Measurements from ENCODE around the gene ANKDD1B.
"Not testable (repeated sequence)": the region's sequence is repeated elsewhere in the genome, so short reads cannot be mapped to it uniquely, and the experiment has no call there.

ANKDD1B gene

DNA sequence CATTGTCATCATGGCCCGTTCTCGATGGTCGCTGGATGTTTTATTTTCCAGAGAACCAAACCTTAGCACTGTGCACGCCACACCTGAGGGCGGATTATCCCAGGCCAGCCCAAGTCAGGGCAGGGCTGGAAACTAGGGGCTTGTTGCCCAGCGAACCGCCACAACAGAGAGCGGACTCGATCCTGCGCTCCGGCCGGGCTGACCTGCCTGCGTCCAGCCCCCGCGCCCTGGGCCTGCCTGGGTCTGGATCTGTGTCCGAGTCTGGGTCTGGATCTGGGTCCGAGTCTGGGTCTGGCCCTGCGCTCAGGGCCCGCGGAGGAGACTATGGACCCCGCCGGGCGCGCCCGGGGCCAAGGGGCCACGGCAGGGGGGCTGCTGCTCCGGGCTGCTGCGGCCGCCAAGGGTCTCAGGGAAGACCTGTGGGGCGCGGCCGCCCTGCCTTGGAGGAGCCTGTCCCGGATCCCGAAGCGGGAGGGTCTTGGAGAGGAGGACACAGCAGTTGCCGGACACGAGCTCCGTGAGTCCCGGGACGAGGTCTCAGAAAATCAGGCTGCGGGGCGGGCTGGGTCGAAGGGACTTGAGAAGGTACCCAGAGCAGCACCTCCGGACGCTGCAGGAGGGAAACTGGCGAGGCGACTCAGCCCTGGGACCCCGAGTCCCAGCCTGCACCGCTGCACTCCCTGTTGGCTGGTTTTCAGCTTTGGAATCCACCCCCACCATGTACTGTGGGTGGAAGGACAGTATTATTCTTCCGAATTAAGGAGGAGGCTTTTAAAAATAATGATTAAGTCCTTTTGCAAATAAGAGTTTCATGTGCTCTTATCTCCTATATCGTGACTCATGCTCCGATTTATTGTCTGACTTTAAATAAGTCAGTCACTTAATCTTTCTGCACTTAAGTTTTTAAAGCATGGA, at the start of gene ANKDD1B:
Gene ANKDD1B, plus strand, starts transcription at position 143 of the 915 bp plus-strand sequence. Its CDS starts 182 bp downstream, at position 325.
- no peak for DNase-seq (ENCODE audit: low read depth in 2 of 2)

DNA sequence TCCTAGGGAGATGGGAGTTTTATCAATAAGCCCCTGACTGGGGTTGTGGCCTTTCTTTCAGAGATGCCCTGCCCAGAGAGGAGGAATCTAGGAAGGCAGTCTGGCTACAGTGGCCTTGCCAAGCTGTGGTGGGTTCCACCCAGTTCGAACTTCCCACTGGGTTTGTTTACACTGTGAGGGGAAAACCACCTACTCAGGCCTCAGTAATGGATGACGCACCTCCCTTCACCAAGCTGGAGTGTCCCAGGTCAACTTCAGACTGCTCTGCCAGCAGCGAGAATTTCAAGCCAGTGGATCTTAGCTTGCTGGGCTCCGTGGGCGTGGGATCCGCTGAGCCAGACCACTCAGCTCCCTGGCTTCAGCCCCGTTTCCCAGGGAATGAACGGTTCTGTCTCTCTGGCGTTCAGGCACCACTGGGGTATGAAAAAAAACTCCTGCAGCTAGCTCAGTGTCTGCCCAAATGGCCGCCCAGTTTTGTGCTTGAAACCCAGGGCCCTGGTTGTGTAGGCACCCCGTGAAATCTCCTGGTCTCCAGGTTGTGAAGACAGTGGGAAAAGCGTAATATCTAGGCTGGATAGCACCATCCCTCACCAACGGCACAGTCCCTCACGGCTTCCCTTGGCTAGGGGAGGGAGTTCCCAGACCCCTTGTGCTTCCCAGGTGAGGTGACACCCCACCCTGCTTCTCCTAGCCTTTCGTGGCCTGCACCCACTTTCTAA, 45.1 kb upstream of the ANKDD1B start:
- not testable (repeated sequence) for DNase-seq (ENCODE audit: low read depth in 2 of 2)

DNA sequence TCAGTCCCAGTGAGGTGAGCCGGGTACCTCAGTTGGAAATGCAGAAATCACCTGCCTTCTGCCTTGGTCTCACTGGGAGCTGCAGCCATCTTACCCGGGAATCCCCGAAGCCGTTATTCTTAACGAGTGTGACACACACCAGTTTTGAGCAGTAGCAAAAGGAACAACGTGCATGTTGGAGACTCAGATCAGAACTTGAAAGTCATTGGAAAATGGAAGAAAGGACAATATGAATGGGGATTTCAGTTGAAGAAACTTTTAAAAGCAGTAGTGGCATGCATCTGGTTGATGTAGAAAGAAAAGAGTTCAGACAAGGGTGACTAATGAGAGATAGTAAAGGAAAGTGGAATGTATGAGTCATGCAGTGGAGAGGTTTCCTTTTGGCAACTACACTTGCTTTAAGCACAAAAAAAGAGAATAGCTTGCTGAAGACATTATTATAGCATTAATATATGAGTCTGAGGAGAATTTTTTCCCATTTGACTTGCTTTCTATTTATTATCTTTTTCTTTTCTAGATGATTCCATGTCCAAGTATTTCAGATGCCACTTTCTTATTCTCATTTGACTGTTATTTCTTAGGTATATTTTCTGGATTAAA, 44.4 kb upstream of the ANKDD1B start:
- no peak for DNase-seq (ENCODE audit: low read depth in 2 of 2)

DNA sequence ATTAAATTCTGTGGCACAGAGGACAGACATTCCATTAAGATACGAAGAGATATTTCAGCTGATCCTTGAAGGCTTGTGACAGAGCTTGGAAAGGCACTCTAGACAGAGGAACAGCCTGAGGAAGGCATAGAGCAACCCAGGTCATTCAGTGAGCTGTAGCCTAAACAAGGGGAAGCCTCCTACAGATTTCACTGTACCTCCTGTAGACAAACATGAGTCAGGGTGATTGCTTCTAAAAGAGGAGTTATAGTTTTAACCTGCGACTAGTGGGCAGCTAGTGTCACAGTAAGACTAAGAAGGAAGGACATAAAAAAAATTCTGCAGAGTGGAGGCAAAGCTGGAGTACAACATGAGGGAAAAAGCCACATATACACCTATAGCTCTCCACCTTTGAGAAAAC, 43.5 kb upstream of the ANKDD1B start:
- DNase-seq (ENCODE audit: low read depth in 2 of 2), result no peak

DNA sequence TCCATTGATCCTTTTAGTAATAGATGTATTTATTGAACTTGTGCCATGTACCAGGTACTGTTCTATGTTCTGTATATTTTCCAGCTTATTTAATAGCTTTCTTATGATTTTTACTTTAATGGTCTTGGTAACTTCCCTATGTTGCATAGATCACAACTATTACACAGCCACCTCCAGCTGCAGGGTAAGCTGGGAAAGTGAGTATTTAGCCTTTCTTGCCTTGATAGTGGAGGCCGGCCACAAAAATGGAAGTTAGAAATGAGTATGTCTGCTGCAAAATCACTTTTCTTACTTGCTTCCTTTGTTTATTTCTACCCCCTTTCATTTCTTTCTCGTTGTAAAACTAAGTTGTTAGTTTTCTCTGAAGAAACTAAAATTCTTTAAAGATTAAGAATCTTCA, 43.1 kb upstream of the ANKDD1B start:
- no peak for DNase-seq (ENCODE audit: low read depth in 2 of 2)

DNA sequence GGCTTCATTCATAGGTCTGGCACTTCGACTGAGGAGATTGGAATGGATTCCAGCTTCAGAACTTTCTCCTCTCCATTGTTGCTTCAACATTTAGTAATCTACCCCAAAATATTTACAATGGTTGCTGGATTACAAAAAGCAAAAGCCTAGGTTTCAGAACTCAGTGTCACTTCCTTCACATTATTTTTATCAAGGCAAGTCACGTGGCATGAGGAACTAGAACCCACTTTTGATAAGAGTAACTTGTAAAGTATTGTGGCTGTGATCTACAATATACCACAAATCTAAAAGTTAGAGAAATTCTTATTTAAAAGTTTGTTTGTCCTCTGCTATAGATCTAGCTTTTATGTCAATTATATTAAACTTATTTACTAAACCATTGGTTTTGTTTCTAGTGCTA, 39.7 kb upstream of the ANKDD1B start:
- no peak for DNase-seq (ENCODE audit: low read depth in 2 of 2)

DNA sequence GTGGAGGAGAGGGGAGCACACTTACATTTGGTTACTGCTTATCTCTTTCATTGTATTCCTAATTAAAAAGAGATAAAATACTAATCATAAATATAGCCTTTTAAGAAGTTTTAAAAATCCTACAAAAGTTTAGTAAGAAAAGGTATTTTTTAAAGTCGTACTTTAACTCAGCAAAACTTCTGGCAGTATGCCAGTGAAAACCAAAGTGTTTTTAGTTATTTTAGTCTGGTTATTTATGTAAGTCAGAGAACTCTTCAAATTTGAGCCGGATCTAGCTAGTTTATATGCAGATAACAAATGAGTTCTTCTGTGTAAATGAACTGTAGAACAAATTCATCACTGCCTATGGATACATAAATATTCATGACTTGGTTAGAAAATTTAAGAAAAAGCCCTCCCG, 36.5 kb upstream of the ANKDD1B start:
- DNase-seq (ENCODE audit: low read depth in 2 of 2), result no peak

DNA sequence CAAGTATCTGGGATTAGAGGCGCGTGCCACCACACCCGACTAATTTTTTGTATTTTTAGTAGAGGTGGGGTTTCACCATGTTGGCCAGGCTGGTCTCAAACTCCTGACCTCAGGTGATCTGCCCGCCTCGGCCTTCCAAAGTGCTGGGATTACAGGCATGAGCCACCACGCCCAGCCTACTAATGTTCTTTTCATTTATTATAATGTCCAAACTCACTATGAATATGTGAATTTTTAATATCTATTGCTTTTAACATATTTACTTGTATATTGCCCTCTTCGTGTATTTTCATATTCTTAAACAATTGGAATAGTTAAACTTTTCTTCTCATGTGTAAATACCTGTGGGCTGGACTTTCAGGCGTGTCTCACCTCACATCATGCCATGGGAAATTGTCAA, 33.0 kb upstream of the ANKDD1B start:
- DNase-seq (ENCODE audit: low read depth in 2 of 2), result not testable (repeated sequence)

DNA sequence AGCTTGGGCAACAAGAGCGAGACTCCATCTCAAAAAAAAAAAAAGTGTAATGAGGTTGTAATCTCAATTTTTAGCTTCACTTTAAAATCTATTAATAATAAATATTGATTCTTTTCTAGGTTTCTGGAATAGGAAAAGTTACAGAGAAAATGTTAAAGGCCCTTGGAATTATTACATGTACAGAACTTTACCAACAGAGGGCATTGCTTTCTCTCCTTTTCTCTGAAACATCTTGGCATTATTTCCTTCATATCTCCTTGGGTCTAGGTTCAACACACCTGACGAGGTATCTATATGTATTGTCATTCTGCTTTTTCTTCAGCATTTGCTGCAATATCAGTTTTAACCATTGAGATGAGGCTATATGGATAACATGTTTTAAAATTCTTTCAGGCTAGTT, 26.6 kb upstream of the ANKDD1B start:
- no peak for DNase-seq (ENCODE audit: low read depth in 2 of 2)

DNA sequence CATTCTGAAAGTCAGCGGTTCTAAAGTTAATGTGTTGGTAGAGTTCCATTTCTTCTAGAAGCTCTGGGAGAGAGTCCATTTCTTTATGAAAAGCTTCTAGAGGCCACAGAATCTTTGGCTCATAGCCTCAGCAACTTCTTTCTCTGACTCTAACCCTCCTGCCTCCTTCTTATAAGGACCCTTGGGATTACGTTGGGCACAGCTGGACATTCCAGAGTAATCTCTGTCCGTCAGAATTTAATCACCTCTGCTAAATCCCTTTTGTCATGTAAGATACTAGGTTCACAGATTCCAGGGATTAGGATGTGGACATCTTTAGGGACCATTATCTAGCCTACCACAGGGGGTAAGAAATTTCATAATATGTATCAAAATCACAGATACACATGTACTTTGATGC, 22.6 kb upstream of the ANKDD1B start:
- DNase-seq (ENCODE audit: low read depth in 2 of 2), result no peak

DNA sequence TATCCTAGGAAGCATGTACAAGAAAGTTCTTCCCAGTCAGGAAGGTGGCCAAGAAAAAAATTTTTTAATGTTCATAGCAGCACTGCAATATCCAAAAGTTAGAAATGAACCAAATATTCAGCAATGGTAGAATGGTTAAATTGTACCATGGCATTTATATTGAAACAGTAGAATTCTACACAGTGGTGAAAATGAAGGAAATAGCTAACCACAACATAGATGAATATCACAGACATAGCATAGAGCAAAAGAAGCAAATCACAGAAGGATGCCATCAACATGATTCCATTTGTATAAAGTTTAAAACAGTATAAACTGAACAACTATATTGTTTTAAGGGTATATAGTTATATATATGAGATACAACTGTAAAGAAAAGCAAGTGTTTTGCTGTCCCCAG, 10.7 kb upstream of the ANKDD1B start:
- no peak for DNase-seq (ENCODE audit: low read depth in 2 of 2)

DNA sequence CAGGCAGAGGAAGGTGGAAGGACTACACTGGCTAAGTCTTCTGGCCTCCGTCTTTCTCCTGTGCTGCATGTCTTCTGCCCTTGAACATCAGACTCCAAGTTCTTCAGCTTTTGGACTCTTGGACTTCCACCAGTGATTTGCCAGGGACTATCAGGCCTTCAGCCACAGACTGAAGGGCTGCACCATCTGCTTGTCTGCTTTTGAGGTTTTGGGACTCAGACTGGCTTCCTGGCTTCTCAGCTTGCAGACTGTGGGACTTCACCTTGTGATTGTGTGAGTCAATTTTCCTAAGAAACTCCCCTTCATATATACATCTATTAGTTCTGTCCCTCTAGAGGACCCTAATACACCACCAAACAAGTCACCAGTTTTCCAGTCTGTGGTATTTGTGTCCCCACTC, 9.7 kb upstream of the ANKDD1B start:
- no peak for DNase-seq (ENCODE audit: low read depth in 2 of 2)

DNA sequence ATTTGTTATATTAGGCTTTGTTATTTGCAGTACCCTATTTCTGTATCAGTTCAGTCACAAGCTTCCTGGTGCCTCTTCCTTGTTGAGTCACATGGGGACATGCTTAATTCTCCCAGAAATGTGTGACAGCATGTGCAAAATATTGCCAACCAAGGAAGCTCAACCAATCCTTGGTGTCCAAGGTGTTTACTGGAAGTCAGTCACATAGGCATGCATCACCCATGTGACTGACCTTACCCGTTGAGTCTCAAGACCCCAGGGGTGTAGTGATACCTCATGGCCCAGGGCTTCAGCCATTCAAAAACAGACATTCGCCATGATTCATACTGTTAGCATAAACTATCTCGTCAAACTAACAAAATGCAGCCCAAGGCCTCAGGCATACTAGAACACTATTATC, 9.3 kb upstream of the ANKDD1B start:
- no peak for DNase-seq (ENCODE audit: low read depth in 2 of 2)

DNA sequence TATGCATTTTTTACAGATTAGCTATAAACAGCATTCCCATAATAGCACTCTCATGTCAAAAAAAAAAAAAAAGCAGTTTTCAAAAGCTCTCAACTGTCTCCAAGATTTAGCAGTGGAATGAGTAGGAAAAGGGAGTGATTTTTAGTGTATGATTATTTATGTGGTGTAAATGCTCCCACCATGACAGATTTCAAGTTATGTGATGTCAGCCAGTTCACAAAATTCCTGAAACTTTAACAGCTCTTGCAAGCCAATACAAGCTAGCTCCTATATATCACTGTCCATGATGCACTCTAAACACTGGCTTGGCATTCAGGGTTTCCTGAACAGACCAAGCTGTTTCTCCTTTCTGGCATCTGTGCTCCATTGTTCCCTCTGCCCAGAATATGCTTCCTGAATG, 7.9 kb upstream of the ANKDD1B start:
- DNase-seq (ENCODE audit: low read depth in 2 of 2), result no peak

DNA sequence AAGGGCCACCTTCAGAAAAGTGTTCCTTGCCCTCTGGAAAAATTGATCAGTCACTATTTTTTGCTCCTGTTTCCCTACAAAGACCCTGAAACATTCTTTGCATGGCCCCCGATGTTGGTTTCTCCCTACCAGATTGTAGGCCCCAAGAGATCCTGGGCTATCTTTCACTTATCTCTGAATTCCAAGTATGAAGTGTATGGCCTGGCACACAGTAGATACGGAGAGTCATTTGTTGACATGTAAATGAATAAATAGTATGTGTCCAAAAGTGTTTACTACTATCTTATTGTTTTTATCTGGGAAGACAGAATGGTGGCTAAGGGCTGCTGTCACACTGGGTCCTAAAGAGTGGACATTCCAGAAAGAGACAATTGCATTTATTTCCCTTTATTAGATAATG, 7.4 kb upstream of the ANKDD1B start:
- DNase-seq (ENCODE audit: low read depth in 2 of 2), result no peak

DNA sequence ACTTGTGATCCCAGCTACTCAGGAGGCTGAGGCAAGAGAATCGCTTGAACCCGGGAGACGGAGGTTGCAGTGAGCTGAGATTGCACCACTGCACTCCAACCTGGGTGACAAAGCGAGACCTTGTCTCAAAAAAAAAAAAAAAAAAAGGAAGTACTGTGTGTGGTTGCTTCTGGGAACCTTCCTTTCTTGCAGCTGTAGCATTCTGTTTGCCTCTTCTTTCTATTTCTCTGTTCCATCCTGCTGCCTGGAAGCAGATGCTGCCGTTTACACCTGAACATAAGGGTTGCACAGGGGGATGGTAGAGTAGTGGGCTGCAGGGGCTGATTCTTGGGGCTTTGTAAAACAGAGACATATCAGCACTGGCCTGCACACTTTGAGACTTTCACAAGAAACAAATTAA, 3.9 kb upstream of the ANKDD1B start:
- not testable (repeated sequence) for DNase-seq (ENCODE audit: low read depth in 2 of 2)

DNA sequence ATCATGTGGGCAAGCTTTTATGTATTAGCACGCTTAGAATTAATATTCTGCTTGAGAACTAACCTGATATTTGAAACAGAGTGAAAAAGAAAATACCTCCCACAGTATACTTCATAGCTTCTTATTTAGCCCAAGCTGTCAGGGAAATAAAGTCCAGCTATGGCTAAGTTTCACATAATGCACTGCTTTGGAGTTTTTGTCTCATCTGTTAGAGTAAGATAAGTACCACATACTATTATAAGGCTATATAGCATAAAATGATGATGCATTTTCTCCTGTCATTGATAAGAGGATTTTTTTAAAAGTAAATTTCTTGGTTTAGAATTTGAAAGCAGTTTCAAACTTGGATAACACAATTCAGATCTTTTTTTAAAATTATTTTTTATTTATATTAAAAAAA, 2.4 kb upstream of the ANKDD1B start:
- no peak for DNase-seq (ENCODE audit: low read depth in 2 of 2)

DNA sequence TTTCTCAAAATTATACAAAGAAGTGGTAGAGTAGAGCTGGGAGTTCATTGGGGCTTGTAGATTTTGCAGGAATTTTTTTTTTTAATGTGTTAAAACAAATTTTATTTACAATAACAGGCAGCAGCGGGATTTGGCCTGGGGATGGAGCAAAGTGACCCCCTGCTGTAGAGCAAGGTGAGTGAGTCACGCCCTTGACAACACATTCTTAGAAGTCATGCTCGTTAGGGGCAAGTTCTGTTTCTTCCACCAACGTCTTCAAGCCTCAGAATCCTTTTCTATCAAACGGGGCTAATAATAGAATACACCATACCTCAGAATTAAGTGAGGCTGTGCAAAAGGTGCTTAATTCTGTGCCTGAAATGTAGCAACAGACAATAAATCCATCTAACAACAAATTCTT, 1.1 kb upstream of the ANKDD1B start:
- DNase-seq (ENCODE audit: low read depth in 2 of 2), result no peak

DNA sequence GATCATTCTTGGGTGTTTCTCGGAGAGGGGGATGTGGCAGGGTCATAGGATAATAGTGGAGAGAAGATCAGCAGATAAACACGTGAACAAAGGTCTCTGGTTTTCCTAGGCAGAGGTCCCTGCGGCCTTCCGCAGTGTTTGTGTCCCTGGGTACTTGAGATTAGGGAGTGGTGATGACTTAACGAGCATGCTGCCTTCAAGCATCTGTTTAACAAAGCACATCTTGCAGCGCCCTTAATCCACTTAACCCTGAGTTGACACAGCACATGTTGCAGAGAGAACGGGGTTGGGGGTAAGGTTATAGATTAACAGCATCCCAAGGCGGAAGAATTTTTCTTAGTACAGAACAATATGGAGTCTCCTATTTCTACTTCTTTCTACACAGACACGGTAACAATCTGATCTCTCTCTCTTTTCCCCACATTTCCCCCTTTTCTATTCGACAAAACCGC, 368 bp upstream of the ANKDD1B start:
- DNase-seq (ENCODE audit: low read depth in 2 of 2), result not testable (repeated sequence)

DNA sequence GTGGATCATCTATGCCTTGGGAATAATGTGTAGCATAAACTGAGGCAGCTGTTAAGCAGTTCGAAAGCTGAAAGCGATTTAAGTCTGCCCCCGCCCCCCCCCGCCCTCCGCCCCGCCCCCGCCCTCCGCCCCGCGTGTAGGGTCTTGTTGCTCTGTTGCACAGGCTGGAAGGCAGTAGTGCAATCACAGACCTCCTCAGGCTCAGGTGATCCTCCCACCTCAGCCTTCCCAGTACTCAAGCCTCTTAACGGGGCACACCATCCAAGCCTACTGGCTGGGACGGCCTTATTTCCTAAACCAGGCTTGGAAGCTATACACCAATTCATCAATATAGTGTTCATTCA, 945 bp downstream of the ANKDD1B start:
- no peak for DNase-seq (ENCODE audit: low read depth in 2 of 2)

DNA sequence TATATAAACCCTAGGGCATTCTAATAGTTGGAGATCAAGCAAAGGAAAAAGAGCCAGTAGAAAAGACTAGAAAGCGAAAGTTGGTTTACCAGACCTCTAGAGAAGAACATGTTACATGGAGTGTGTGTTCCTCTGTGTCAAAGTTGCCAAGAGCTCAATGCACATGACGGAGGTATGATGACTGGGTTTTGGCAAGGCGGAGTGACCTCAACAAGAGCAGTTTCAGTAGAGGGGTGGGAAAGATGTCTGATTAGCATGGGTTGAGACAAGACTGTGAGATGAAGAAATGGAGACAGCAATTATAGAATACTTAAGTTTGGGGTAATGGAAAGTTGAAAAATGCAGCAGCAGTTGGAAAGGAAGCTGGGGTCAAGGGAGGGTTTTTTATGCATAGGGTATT, 1.6 kb downstream of the ANKDD1B start:
- no peak for DNase-seq (ENCODE audit: low read depth in 2 of 2)

DNA sequence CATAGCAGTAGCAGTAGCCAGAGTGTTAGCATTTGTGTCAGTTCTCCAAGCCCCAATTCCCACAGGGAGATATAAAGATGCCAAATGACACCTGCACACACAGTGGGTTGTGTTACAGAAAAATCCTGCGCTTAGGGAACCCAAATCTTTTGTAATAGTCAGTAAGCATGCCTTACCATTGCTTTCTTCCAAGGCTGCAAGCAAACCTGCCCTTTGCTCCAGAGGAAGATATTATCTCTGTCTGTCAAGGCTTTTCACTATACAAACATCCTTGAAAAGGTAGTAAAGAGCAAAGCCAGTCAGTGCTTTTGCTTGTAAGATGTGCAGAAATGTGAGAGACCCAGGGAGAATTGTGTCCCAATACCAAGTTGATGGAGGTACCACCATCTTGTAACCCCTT, 2.9 kb downstream of the ANKDD1B start:
- DNase-seq (ENCODE audit: low read depth in 2 of 2), result no peak

DNA sequence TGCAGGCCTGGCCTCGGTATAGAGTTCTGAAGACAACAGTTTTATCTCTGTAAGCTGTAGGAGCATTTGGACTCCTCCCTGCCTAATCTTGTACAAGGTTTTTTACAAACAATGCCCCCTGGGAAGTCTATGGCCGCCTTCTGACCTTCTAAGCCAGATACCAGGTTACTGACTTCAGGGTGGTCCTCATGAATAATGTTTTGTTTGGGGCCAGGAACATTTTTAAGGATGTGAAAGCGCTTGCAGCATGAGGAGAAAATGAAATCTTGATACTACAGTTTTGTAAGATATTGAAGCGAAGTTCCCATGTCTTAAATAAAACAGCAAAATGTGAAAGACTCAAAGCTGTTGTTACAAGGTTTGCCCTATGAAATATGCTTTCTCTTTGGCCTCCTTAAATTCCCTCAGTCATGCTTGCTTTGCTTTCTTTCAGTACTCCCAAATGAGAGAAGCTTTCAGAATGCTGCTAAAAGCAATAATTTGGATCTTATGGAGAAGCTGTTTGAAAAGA, 5.2 kb downstream of the ANKDD1B start:
- no peak for DNase-seq (ENCODE audit: low read depth in 2 of 2)
